SU-DHL-6 (cell line): Measurements from ENCODE around the gene CYP2A13.
"Not testable (repeated sequence)": the region's sequence is repeated elsewhere in the genome, so short reads cannot be mapped to it uniquely, and the experiment has no call there.

Experiments
- H2AFZ ChIP-seq: fragments of 200-600 bp; sonication (generic); 2 replicates; pipeline ENCODE4 v1.6.1; 2014; ENCODE audit warnings: low read depth, mild to moderate bottlenecking, moderate library complexity, mixed read lengths, antibody characterized with exemption, low read length; ENCODE audit not compliant: severe bottlenecking
- H3F3A ChIP-seq: fragments of 200-600 bp; shearing (Covaris generic); 2 replicates; pipeline ENCODE4 v1.6.0; 2016; ENCODE audit warnings: antibody characterized with exemption, mild to moderate bottlenecking; ENCODE audit not compliant: insufficient read depth
- H3K27ac ChIP-seq: fragments of 200-600 bp; sonication (generic); 2 replicates; pipeline ENCODE4 v1.5.1; 2016; ENCODE audit warnings: low read depth, mild to moderate bottlenecking, low read length, moderate library complexity, mixed read lengths
- H3K27me3 ChIP-seq: fragments of 200-600 bp; sonication (generic), shearing (Covaris generic); 2 replicates; pipeline ENCODE4 v1.6.0; 2014; ENCODE audit warnings: mild to moderate bottlenecking, low read length
- H3K36me3 ChIP-seq: fragments of 200-600 bp; sonication (generic); 2 replicates; pipeline ENCODE4 v1.6.1; 2014; ENCODE audit warnings: mild to moderate bottlenecking, low read length, mixed read lengths
- H3K4me2 ChIP-seq: fragments of 300-600, 200-600 bp; shearing (Covaris generic), sonication (generic); 2 replicates; pipeline ENCODE4 v1.6.0; 2014; ENCODE audit warnings: low read length, low read depth, mild to moderate bottlenecking; ENCODE audit not compliant: poor library complexity, severe bottlenecking
- H3K4me3 ChIP-seq: fragments of 200-600 bp; sonication (generic); 2 replicates; pipeline ENCODE4 v1.5.1; 2014; ENCODE audit warnings: antibody characterized with exemption, low read length, mild to moderate bottlenecking, mixed read lengths; ENCODE audit not compliant: insufficient read depth, poor library complexity, severe bottlenecking
- H3K79me2 ChIP-seq: fragments of 200-600 bp; sonication (generic); 2 replicates; pipeline ENCODE4 v1.6.1; 2014; ENCODE audit warnings: mild to moderate bottlenecking, low read length, moderate library complexity; ENCODE audit not compliant: insufficient read depth
- H3K9ac ChIP-seq: fragments of 200-600 bp; sonication (generic); 2 replicates; pipeline ENCODE4 v1.7.0; 2014; ENCODE audit warnings: mild to moderate bottlenecking, low read length
- H3K9me2 ChIP-seq: fragments of 200-600 bp; sonication (generic); replicated peaks from 2 replicates; pipeline ENCODE4 v1.6.1; 2014; ENCODE audit warnings: low read length; ENCODE audit not compliant: insufficient read depth
- H3K9me3 ChIP-seq: fragments of 200-600 bp; sonication (generic); 2 replicates; pipeline ENCODE4 v1.6.1; 2014; ENCODE audit warnings: low read length, mixed read lengths; ENCODE audit not compliant: insufficient read depth
- H4K20me1 ChIP-seq: fragments of 200-600 bp; sonication (generic); 2 replicates; pipeline ENCODE4 v1.6.1; 2014; ENCODE audit warnings: low read depth, mild to moderate bottlenecking, antibody characterized with exemption, low read length, moderate library complexity, mixed read lengths
- EZH2phosphoT487 ChIP-seq: fragments of 200-600 bp; sonication (generic), shearing (Covaris generic); conservative IDR thresholded peaks from 2 replicates; pipeline ENCODE4 v1.6.1; 2018; ENCODE audit warnings: mild to moderate bottlenecking, antibody characterized with exemption, low read length, moderate library complexity, mixed read lengths
- TF ChIP-seq, protein P1 (sequence below): fragments of 200-600 bp; sonication (generic); IDR thresholded peaks from one replicate; pipeline ENCODE4 v1.5.1; 2017; ENCODE audit warnings: antibody characterized with exemption, mild to moderate bottlenecking, low read length, moderate library complexity; ENCODE audit not compliant: insufficient read depth, poor library complexity, severe bottlenecking

CYP2A13 gene

DNA sequence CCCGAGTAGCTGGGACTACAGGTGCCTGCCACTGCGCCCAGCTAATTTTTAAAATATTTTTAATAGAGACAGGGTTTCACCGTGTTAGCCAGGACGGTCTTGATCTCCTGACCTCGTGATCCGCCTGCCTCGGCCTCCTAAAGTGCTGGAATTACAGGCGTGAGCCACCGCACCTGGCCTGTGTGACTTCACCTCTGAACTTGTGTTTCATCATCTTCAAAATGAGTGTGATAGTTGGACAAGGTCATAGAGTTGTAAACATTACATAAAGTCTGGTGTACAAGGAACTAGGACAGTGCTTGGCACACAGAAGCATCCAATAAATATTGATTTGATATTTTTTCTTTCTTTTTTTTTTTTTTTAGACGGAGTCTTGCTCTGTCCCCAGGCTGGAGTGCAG lies 34.9 kb upstream of the CYP2A13 start:
- not testable (repeated sequence) for H3K9ac ChIP-seq, H3K36me3 ChIP-seq, H3K27me3 ChIP-seq, H3F3A ChIP-seq, H3K9me3 ChIP-seq, H3K27ac ChIP-seq, H4K20me1 ChIP-seq, H3K79me2 ChIP-seq, H3K4me3 ChIP-seq, H3K9me2 ChIP-seq, H3K4me2 ChIP-seq, H2AFZ ChIP-seq

DNA sequence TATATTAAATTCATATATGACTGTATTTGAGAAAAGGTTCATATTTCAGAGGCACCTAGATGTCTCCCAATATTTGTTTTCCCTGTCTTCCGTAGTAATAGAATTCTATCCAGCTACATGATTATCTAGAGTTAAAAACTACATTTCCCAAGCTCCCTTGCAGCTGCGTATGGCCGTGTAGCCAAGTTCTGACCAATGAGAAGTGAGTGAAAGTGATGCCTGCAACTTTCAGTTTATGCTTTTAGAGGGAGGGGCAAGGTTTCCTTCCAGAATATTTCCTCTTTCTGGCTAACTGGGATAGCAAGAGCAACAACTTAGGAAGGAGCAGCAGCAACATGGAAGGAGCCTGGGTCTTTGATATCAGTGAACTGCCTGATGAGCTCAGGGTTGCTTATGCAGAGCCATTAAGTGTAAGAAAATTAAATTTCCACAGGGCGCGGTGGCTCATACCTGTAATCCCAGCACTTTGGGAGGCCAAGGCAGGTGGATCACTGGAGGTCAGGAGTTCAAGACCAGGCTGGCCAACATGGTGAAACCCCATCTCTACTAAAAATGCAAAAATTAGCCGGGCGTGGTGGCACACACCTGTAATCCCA lies 23.2 kb upstream of the CYP2A13 start:
- Histone ChIP-seq H3K4me3 (no peak overlapping the region), H3K9me2 (no peaks in the 10 kb centered on the region), H3K9me3 (no peaks in the 10 kb centered on the region), H3K9ac (no peak overlapping the region), H3K36me3 (no peaks in the 10 kb centered on the region), H3K27me3 (no peaks in the 10 kb centered on the region), H2AFZ (no peak overlapping the region), H3K27ac (no peak overlapping the region), H4K20me1 (no peaks in the 10 kb centered on the region), H3K79me2 (no peaks in the 10 kb centered on the region), H3K4me2 (no peak overlapping the region), H3F3A (no peaks in the 10 kb centered on the region)
- TF ChIP-seq, protein P1, sequence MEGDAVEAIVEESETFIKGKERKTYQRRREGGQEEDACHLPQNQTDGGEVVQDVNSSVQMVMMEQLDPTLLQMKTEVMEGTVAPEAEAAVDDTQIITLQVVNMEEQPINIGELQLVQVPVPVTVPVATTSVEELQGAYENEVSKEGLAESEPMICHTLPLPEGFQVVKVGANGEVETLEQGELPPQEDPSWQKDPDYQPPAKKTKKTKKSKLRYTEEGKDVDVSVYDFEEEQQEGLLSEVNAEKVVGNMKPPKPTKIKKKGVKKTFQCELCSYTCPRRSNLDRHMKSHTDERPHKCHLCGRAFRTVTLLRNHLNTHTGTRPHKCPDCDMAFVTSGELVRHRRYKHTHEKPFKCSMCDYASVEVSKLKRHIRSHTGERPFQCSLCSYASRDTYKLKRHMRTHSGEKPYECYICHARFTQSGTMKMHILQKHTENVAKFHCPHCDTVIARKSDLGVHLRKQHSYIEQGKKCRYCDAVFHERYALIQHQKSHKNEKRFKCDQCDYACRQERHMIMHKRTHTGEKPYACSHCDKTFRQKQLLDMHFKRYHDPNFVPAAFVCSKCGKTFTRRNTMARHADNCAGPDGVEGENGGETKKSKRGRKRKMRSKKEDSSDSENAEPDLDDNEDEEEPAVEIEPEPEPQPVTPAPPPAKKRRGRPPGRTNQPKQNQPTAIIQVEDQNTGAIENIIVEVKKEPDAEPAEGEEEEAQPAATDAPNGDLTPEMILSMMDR, result no peak
- no peak for TF ChIP-seq EZH2phosphoT487

DNA sequence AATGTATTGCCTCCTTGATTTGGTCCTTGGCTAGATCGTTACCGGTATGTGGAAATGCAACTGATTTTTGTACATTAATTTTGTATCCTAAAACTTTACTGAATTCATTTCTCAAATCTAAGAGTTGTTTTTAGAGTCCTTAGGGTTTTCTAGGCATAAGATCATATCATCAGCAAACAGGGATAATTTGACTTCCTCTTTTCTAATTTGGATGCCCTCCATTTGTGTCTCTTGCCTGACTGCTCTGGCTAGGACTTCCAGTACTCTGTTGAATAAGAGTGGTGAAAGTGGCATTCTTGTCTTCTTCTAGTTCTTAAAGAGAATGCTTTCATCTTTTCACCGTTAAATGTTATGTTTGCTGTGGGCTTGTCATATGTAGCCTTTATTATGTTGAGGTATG lies 12.0 kb upstream of the CYP2A13 start:
- Histone ChIP-seq H3K79me2 (no peaks in the 10 kb centered on the region), H2AFZ (no peak overlapping the region), H3K27ac (no peak overlapping the region), H3K36me3 (no peaks in the 10 kb centered on the region), H3K4me2 (no peak overlapping the region), H3F3A (no peaks in the 10 kb centered on the region), H3K27me3 (no peaks in the 10 kb centered on the region), H4K20me1 (no peaks in the 10 kb centered on the region), H3K9me2 (no peaks in the 10 kb centered on the region), H3K9me3 (no peaks in the 10 kb centered on the region), H3K9ac (no peak overlapping the region), H3K4me3 (no peak overlapping the region)
- no peak for TF ChIP-seq EZH2phosphoT487
- TF ChIP-seq, protein P1, result no peak

DNA sequence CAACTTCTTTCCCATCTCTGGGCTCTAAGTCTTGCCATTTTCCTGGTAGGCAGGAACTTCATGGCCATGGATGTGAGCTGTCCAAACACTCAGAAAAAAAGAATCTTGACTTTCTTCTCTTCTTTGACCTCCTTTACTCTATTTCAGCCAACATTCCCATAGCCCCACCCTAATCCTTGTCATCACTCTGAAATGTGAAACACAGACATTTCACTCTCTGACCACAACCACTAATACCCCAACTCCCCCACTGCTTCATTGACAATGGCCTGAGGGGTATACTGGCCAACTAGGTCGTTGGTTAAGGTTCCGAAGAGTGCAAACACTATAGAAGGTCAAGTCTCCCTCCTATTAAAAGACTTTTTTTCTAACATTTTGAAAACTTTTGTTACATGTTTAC lies 4.7 kb upstream of the CYP2A13 start:
- no peaks in the 10 kb centered on the region for H3F3A ChIP-seq
- no peaks in the 10 kb centered on the region for H3K9me2 ChIP-seq
- H3K9me3 ChIP-seq, result no peaks in the 10 kb centered on the region
- H3K4me3 ChIP-seq, result no peak overlapping the region
- H3K27me3 ChIP-seq, result no peaks in the 10 kb centered on the region
- no peak overlapping the region for H3K4me2 ChIP-seq
- no peak overlapping the region for H3K27ac ChIP-seq
- H3K79me2 ChIP-seq, result no peaks in the 10 kb centered on the region
- no peaks in the 10 kb centered on the region for H3K36me3 ChIP-seq
- H3K9ac ChIP-seq, result no peak overlapping the region
- no peak overlapping the region for H2AFZ ChIP-seq
- no peak for TF ChIP-seq EZH2phosphoT487
- TF ChIP-seq, protein P1, result no peak
- H4K20me1 ChIP-seq, result no peaks in the 10 kb centered on the region
